HG03378 (cell line): ENCODE results near the gene LAYN.

ENCODE experiments used
- ATAC-seq: cut with Tn5 transposase; IDR thresholded peaks from one replicate; pipeline ENCODE4 v1.9.1; 2021; ENCODE audit warnings: mild to moderate bottlenecking, moderate library complexity; ENCODE audit not compliant: unreplicated experiment

The LAYN gene

GRCh38 chr11:111589886-111590499 lies 49.5 kb downstream of the LAYN start:
- ATAC-seq: no peak

GRCh38 chr11:111591187-111591960 lies 50.9 kb downstream of the LAYN start:
- ATAC-seq: no peak

- ATAC-seq: no peak
These were observed 52.0 kb downstream of the LAYN start for GRCh38 chr11:111592491-111592890.

- ATAC-seq: no peak
These were observed 55.8 kb downstream of the LAYN start for GRCh38 chr11:111596319-111596718.

- ATAC-seq: no peak
These were observed 57.6 kb downstream of the LAYN start for GRCh38 chr11:111598148-111598547.

- ATAC-seq: no peak
These were observed 58.0 kb downstream of the LAYN start for GRCh38 chr11:111598559-111598958.

GRCh38 chr11:111601636-111601978 lies 61.1 kb downstream of the LAYN start:
- no peak for ATAC-seq

GRCh38 chr11:111601979-111602864 lies 61.7 kb downstream of the LAYN start, which contains the start of gene SIK2:
TSS of gene SIK2 (plus strand) at chr11:111602449. CDS start at chr11:111602564, 115 bp downstream.
- peak; percentile 77 for ATAC-seq

GRCh38 chr11:111602865-111603610 lies 62.5 kb downstream of the LAYN start:
- no peak for ATAC-seq

- no peak for ATAC-seq
These were observed 63.2 kb downstream of the LAYN start for GRCh38 chr11:111603611-111604130.

- ATAC-seq: no peak
These were observed 64.0 kb downstream of the LAYN start for GRCh38 chr11:111604392-111605009.

- no peak for ATAC-seq
These were observed 65.2 kb downstream of the LAYN start for GRCh38 chr11:111605681-111606080.

- no peak for ATAC-seq
These were observed 66.5 kb downstream of the LAYN start for GRCh38 chr11:111606986-111607385.

- ATAC-seq: no peak
These were observed 67.2 kb downstream of the LAYN start for GRCh38 chr11:111607751-111608150.
